GM12878 (cell line): ENCODE measurements around the gene ANKDD1B. TPM values are rescaled to one million over a fixed set of nuclear protein-coding genes. Genes with fewer than 3 reads are reported as not detected.

Experiments used
- ATF2 ChIP-seq: IDR thresholded peaks from 2 replicates; pipeline ENCODE4 v1.6.1; 2012; ENCODE audit warnings: low read length, inconsistent platforms
- ATF3 ChIP-seq: IDR thresholded peaks from 2 replicates; pipeline ENCODE4 v1.6.1; 2011; ENCODE audit warnings: low read depth, mild to moderate bottlenecking, low read length, moderate library complexity, borderline replicate concordance; ENCODE audit errors: extremely low read depth
- BACH1 ChIP-seq: fragments of 450-650 bp; IDR thresholded peaks from 2 replicates; pipeline ENCODE4 v1.6.1; 2017; ENCODE audit warnings: mild to moderate bottlenecking, borderline replicate concordance
- BCL11A ChIP-seq: IDR thresholded peaks from 2 replicates; pipeline ENCODE4 v1.6.1; 2011; ENCODE audit warnings: low read depth, low read length
- CEBPB ChIP-seq, 2 experiments: fragments of 150-350 bp in 1 of 2; IDR thresholded peaks; 2 replicates each; pipeline ENCODE4 v1.6.1; 2012 to 2014; ENCODE audit warnings: low read depth in 2 of 2, low read length in 2 of 2, borderline replicate concordance in 1 of 2, inconsistent platforms in 1 of 2
- DPF2 ChIP-seq: fragments of 450-650 bp; IDR thresholded peaks from 2 replicates; pipeline ENCODE4 v1.6.1; 2017; ENCODE audit warnings: mild to moderate bottlenecking
- E2F8 ChIP-seq: fragments of 450-650 bp; IDR thresholded peaks from 2 replicates; pipeline ENCODE4 v1.6.1; 2018; ENCODE audit warnings: mild to moderate bottlenecking, low read depth, moderate library complexity; ENCODE audit not compliant: partially characterized antibody
- ETV6 ChIP-seq, 2 experiments: fragments of 450-650 bp in 1 of 2; IDR thresholded peaks in 1 of 2; conservative IDR thresholded peaks in 1 of 2; 2 replicates each; pipeline ENCODE4 v1.6.1; 2014; ENCODE audit warnings: antibody characterized with exemption in 1 of 2, borderline replicate concordance in 1 of 2, low read depth in 1 of 2, mild to moderate bottlenecking in 1 of 2, moderate library complexity in 1 of 2
- HSF1 ChIP-seq: fragments of 150-350 bp; IDR thresholded peaks from 2 replicates; pipeline ENCODE4 v1.6.1; 2014; ENCODE audit warnings: mild to moderate bottlenecking, low read depth, low read length
- MTA3 ChIP-seq: IDR thresholded peaks from 2 replicates; pipeline ENCODE4 v1.6.1; 2012; ENCODE audit warnings: low read length, inconsistent platforms, borderline replicate concordance
- NR2F1 ChIP-seq: fragments of 450-650 bp; conservative IDR thresholded peaks from 2 replicates; pipeline ENCODE4 v1.6.1; 2017; ENCODE audit warnings: mild to moderate bottlenecking
- PAX5 ChIP-seq: IDR thresholded peaks from 2 replicates; pipeline ENCODE4 v1.6.1; 2011; ENCODE audit warnings: low read depth, low read length, borderline replicate concordance
- POLR2AphosphoS2 ChIP-seq: IDR thresholded peaks from 2 replicates; pipeline ENCODE4 v1.6.1; 2011; ENCODE audit warnings: low read depth, mild to moderate bottlenecking, low read length, improper control_type of control experiment, moderate library complexity
- RB1 ChIP-seq: fragments of 450-650 bp; formaldehyde crosslinking; IDR thresholded peaks from 2 replicates; pipeline ENCODE4 v1.6.1; 2017; ENCODE audit warnings: mild to moderate bottlenecking, borderline replicate concordance
- RELA ChIP-seq: fragments of 450-650 bp; IDR thresholded peaks from 2 replicates; pipeline ENCODE4 v1.8.0; 2014; ENCODE audit warnings: borderline replicate concordance; ENCODE audit not compliant: partially characterized antibody
- SRF ChIP-seq, 2 experiments: IDR thresholded peaks; 2 replicates each; pipeline ENCODE4 v1.6.1; 2011; ENCODE audit warnings: low read depth in 2 of 2, low read length in 2 of 2, mild to moderate bottlenecking in 1 of 2, moderate library complexity in 1 of 2
- TAF1 ChIP-seq: IDR thresholded peaks from 2 replicates; pipeline ENCODE4 v1.6.1; 2011; ENCODE audit warnings: mild to moderate bottlenecking, low read depth, low read length, borderline replicate concordance
- TCF12 ChIP-seq: IDR thresholded peaks from 2 replicates; pipeline ENCODE4 v1.6.1; 2011; ENCODE audit warnings: low read depth, mild to moderate bottlenecking, low read length
- ZNF274 ChIP-seq: IDR thresholded peaks from one replicate; pipeline ENCODE4 v1.8.0; 2011; ENCODE audit not compliant: insufficient read length, insufficient read depth
- ZNF384 ChIP-seq: IDR thresholded peaks from 2 replicates; pipeline ENCODE4 v1.6.1; 2012; ENCODE audit warnings: low read depth, mild to moderate bottlenecking, low read length, improper control_type of control experiment, borderline replicate concordance
- ZNF592 ChIP-seq: fragments of 450-650 bp; IDR thresholded peaks from 2 replicates; pipeline ENCODE4 v1.6.1; 2017; ENCODE audit warnings: mild to moderate bottlenecking, moderate library complexity
- polyA plus RNA-seq, 11 experiments: library from polyadenylated mRNA; depleted of rRNA in 4 of 11; unstranded in 6 of 11; stranded (reverse) in 5 of 11; fragments of >200 nt; fragmentation: Nextera tagmentation in 4 of 11; fragmentation: Illumina TruSeq in 1 of 11; extraction: Ambion mirVana in 4 of 11; extraction: Trizol in 1 of 11; gene quantifications; 1 replicate in 1 of 11; 2 replicates in 10 of 11; pipeline versions ENCODE4 v1.2.1 to v1.2.3, GENCODE V29; 2011 to 2016; ENCODE audit warnings: inconsistent platforms in 2 of 11, missing spikeins in 2 of 11, low read depth in 1 of 11
- total RNA-seq, 4 experiments: library from RNA; depleted of rRNA in 3 of 4; stranded (reverse); fragments of >200 nt in 3 of 4; fragmentation: Illumina TruSeq in 1 of 4; extraction: Trizol in 1 of 4; gene quantifications; 2 replicates each; pipeline versions ENCODE4 v1.2.1 to v1.2.3, GENCODE V29; 2013 to 2021

The ANKDD1B gene
- total and polyA plus RNA-seq, 10 of the 15 experiments (the other 5 are each of a cell fraction or from before 2014, with no cell fraction given): 0.34 to 2.4 (median 0.80) TPM

GRCh38 chr5:75648712-75649111 lies 37.5 kb downstream of the ANKDD1B start (continued):
- TF ChIP-seq MTA3: no peak
- TF ChIP-seq ATF3: no peak
- TF ChIP-seq SRF (IDR thresholded peaks at IDR 0.05; ENCODE audit: low read depth in 2 of 2, low read length in 2 of 2): no peak
- TF ChIP-seq CEBPB (IDR thresholded peaks at IDR 0.05; ENCODE audit: borderline replicate concordance in 1 of 2, low read depth in 2 of 2, low read length in 2 of 2): no peak
- peak; percentile 47; the same call in 1 of the 2 replicates for TF ChIP-seq BCL11A
- TF ChIP-seq E2F8: no peak
- TF ChIP-seq DPF2: peak; percentile 61; the same call in 1 of the 2 replicates
- no peak for TF ChIP-seq RELA
- TF ChIP-seq ZNF592: no peak
- TF ChIP-seq BACH1: no peak
- TF ChIP-seq POLR2AphosphoS2: no peak
- no peak for TF ChIP-seq HSF1
- no peak for TF ChIP-seq ZNF384
- no peak for TF ChIP-seq ZNF274
- TF ChIP-seq TAF1: no peak
- TF ChIP-seq TCF12: peak; percentile 84; the same call in 1 of the 2 replicates
- TF ChIP-seq ATF2: peak; percentile 23; the same call in 1 of the 2 replicates
- TF ChIP-seq RB1: no peak
- 0 out of 2 replicates have a peak, but pooled peaks have one; percentile 26 for TF ChIP-seq PAX5
- TF ChIP-seq ETV6 (conservative IDR thresholded peaks at IDR 0.05 in 1 of 2, IDR thresholded peaks at IDR 0.05 in 1 of 2; ENCODE audit: borderline replicate concordance in 1 of 2, low read depth in 1 of 2): peak in 1 of 2 experiments; percentile 68; a peak in 1 of 4 replicates
- no peak for TF ChIP-seq NR2F1
